ENCODE measurements around the gene IL1RL2.

IL1RL2 gene

GRCh38 chr2:102191501-102191900 is 4.7 kb downstream of the IL1RL2 start:
- H3K4me3 ChIP-seq, result no peak overlapping the region
- no peak for TF ChIP-seq CTCF (IDR thresholded peaks at IDR 0.05)
- DNase-seq (ENCODE audit: low spot score), result no peak
- no peak overlapping the region for H3K27ac ChIP-seq

DNA sequence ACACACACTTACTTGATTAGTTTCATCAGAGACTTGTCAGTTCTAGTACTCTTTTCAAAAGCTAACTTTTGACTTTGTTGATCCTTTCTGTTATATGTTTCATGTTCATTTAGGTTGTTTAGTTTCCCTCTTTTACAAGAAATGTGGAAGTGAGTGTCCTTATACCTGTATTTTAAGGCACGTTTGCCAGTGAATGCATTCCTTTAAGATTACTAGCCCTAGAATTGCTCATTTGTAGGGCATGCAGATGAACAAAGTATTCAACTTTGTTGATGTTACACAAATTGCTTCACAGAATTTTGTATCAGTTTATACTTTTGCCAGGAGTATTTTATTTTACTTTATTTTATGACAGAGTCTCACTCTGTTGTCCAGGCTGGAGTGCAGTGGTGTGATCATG is 6.3 kb downstream of the IL1RL2 start:
- TF ChIP-seq CTCF (IDR thresholded peaks at IDR 0.05), result no peak
- no peak overlapping the region for H3K27ac ChIP-seq
- no peak overlapping the region for H3K4me3 ChIP-seq
- no peak for DNase-seq (ENCODE audit: low spot score)

DNA sequence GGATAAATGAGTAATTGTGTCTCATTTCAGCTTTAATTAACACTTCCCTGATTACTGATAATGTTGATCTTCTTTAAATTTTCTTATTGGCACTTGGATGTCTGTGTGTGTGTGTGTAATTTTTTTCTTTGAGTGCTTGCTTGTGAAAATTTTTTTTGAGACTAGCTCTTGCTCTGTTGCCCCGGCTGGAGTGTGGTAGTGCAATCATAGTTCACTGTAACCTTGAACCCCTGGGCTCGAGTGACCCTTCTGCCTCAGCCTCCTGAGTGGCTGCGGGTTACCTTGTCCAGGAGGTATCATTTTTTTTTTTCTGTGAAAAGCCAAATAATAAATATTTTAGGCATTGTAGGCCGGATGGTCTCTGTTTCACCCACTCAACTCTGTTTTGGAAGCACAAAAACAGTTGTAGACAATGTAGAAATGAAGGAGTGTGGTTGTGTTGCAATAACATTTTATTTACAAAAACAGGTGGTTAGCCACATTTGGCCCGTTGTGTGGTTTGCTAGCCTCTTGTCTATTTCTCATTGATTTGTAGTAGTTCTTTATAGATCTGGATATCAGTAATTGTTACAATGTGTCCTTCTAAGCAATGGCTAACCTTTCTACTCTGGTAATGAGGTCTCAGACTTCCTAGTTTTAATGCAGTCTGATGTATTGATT is 7.9 kb downstream of the IL1RL2 start:
- no peak overlapping the region for H3K27ac ChIP-seq
- no peak for DNase-seq (ENCODE audit: low spot score)
- TF ChIP-seq CTCF (IDR thresholded peaks at IDR 0.05), result no peak
- H3K4me3 ChIP-seq, result no peak overlapping the region

DNA sequence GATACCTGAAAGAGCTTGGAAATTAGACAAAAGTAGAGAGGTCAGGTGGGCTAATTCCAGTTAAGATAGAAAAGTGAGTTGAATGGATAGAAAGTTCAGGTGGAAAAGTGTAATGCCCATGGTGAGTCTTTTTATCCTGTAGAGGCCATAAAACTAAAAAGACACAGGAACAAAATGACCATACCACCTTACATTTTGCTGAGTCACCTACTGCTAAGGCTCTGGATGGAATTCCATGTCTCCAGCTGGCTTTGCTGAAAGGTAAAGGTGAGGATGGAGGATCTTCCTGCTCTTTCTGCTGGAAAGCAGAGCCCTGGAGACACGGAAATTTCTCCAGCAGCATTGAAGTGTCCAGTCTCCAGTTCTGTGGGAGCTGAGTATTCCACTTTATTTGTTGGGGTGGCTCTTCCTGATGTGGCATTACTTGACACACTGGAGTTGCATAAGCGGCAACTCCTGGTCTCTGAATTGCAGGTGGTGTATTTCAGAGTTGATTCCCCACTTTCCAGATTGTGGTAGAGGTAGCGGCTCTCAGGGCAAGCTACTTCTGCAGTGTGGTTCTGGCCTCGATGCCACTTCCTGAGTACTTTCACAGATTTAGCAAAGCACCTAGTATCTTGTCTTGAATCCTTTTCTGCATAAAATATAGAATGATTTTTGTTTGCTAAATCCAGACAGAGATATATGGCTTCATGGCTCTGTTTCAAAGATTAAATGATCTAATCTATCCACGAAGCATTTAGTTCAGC is 10.7 kb downstream of the IL1RL2 start:
- no peak overlapping the region for H3K4me3 ChIP-seq
- H3K27ac ChIP-seq, result no peak overlapping the region
- no peak for TF ChIP-seq CTCF (IDR thresholded peaks at IDR 0.05)
- no peak for DNase-seq (ENCODE audit: low spot score)

DNA sequence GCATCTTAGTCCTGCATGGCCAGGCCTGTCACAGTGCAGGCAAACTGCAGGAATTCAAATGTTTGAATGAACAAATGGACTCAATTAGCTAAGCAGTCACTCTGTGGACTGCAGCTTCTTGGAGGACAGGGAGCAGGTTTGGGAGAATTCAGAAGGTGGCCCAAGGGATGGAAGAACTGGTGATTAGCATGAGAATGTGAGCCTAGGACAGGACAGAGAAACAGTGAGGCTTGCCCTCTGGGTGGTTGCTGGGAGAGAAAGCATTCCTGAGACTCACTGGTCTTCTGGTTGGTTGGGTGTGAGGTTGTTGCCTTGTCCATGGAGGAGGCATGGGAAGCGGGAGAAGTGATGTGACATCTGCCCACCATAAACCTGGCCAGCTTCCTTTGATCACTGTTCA is 13.7 kb downstream of the IL1RL2 start:
- DNase-seq (ENCODE audit: low spot score), result no peak
- Histone ChIP-seq H3K27ac (no peak overlapping the region), H3K4me3 (no peak overlapping the region)
- no peak for TF ChIP-seq CTCF (IDR thresholded peaks at IDR 0.05)

DNA sequence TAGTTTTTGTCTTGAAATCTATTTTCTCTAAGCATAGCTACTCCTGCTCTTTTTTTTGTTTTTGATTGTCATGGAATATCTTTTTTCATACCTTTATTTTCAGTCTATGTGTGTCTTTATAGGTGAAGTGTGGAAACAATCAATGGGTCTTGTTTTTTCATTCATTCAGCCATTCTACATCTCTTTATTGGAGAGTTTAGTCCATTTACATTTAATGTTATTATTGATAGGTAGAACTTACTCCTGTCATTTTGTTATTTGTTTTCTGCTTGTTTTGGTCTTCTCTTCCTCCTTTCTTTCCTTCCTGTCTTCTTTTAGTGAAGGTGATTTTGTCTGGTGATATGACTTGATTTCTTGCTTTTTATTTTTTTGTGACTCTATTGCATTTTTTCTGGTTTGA is 17.8 kb downstream of the IL1RL2 start:
- no peak for TF ChIP-seq CTCF (IDR thresholded peaks at IDR 0.05)
- H3K27ac ChIP-seq, result no peak overlapping the region
- no peak overlapping the region for H3K4me3 ChIP-seq
- DNase-seq (ENCODE audit: low spot score), result no peak
